GM12892 (cell line): Measurements from ENCODE around the gene EPB41L3.

Source experiments
- POLR2A ChIP-seq: IDR thresholded peaks from 2 replicates; pipeline ENCODE4 v1.6.1; 2011; ENCODE audit warnings: low read depth, low read length, control low read depth
- POLR2AphosphoS5 ChIP-seq: IDR thresholded peaks from 2 replicates; pipeline ENCODE4 v1.6.1; 2011; ENCODE audit warnings: low read depth, low read length, control low read depth

GRCh38 chr18:5500158-5500939, 43.4 kb downstream of the EPB41L3 start:
- TF ChIP-seq POLR2AphosphoS5 (no peak), POLR2A (no peak)
